HepG2 (cell line): Measurements from ENCODE around the gene RHBDL1. TPM values are rescaled to one million over a fixed set of nuclear protein-coding genes. Genes with fewer than 3 reads are reported as not detected.
A peak's percentile ranks its signal among the peaks of the same experiment; 100 is the strongest.

Source experiments
- AHR ChIP-seq: IDR thresholded peaks from 2 replicates; pipeline ENCODE4 v1.6.1; 2018; ENCODE audit warnings: missing genetic modification reagents, missing compliant biosample characterization
- ARID4A ChIP-seq: sonication (generic); formaldehyde crosslinking; IDR thresholded peaks from 2 replicates; pipeline ENCODE4 v1.5.0; 2020; ENCODE audit warnings: mild to moderate bottlenecking, missing genetic modification reagents, borderline replicate concordance
- FOXC1 ChIP-seq: sonication (generic); formaldehyde crosslinking; IDR thresholded peaks from 2 replicates; pipeline ENCODE4 v1.8.0; 2022; ENCODE audit warnings: mild to moderate bottlenecking, missing genetic modification reagents, borderline replicate concordance
- FUBP1 ChIP-seq: sonication (generic); formaldehyde crosslinking; IDR thresholded peaks from 2 replicates; pipeline ENCODE4 v1.5.1; 2020; ENCODE audit warnings: missing genetic modification reagents, mild to moderate bottlenecking, borderline replicate concordance
- HMGA1 ChIP-seq: sonication (generic); formaldehyde crosslinking; conservative IDR thresholded peaks from 2 replicates; pipeline ENCODE4 v1.4.0; 2020; ENCODE audit warnings: missing genetic modification reagents
- JARID2 ChIP-seq: sonication (generic); formaldehyde crosslinking; IDR thresholded peaks from 2 replicates; pipeline ENCODE4 v1.8.1; 2023; ENCODE audit warnings: missing genetic modification reagents, inconsistent platforms; ENCODE audit not compliant: insufficient replicate concordance
- NONO ChIP-seq, 2 experiments: fragments of 450-650 bp in 1 of 2; sonication (generic) in 1 of 2; formaldehyde crosslinking in 1 of 2; IDR thresholded peaks in 1 of 2; conservative IDR thresholded peaks in 1 of 2; 2 replicates each; pipeline versions ENCODE4 v1.6.1 to v1.8.0; 2017 to 2022; ENCODE audit warnings: mild to moderate bottlenecking in 1 of 2, missing genetic modification reagents in 1 of 2, moderate library complexity in 1 of 2
- POLR2G ChIP-seq: fragments of 200-400 bp; formaldehyde crosslinking; IDR thresholded peaks from 2 replicates; pipeline ENCODE4 v1.6.1; 2018; ENCODE audit warnings: mild to moderate bottlenecking, low read depth, low read length, moderate library complexity
- SIN3A ChIP-seq: IDR thresholded peaks from 2 replicates; pipeline ENCODE4 v1.6.1; 2011; ENCODE audit warnings: low read depth, mild to moderate bottlenecking, control low read depth, low read length, borderline replicate concordance
- SP140L ChIP-seq: sonication (generic); formaldehyde crosslinking; IDR thresholded peaks from 2 replicates; pipeline ENCODE4 v1.4.0; 2020; ENCODE audit warnings: missing genetic modification reagents, borderline replicate concordance
- SP4 ChIP-seq: sonication (generic); formaldehyde crosslinking; IDR thresholded peaks from 2 replicates; pipeline ENCODE4 v1.8.1; 2023; ENCODE audit warnings: mild to moderate bottlenecking, missing genetic modification reagents
- SSRP1 ChIP-seq: IDR thresholded peaks from 2 replicates; pipeline ENCODE4 v1.6.1; 2016; ENCODE audit warnings: control low read depth
- THRA ChIP-seq: sonication (generic); formaldehyde crosslinking; IDR thresholded peaks from 2 replicates; pipeline ENCODE4 v1.4.0; 2020; ENCODE audit warnings: missing genetic modification reagents, borderline replicate concordance
- ZNF224 ChIP-seq: sonication (generic); formaldehyde crosslinking; IDR thresholded peaks from 2 replicates; pipeline ENCODE4 v1.5.0; 2020; ENCODE audit warnings: mild to moderate bottlenecking, missing genetic modification reagents
- ZNF501 ChIP-seq: sonication (generic); formaldehyde crosslinking; IDR thresholded peaks from 2 replicates; pipeline ENCODE4 v1.5.1; 2020; ENCODE audit warnings: mild to moderate bottlenecking, moderate library complexity, missing genetic modification reagents
- ZNF607 ChIP-seq: sonication (generic); formaldehyde crosslinking; IDR thresholded peaks from 2 replicates; pipeline ENCODE4 v1.5.1; 2020; ENCODE audit warnings: missing genetic modification reagents, mild to moderate bottlenecking, borderline replicate concordance
- ZXDC ChIP-seq: sonication (generic); formaldehyde crosslinking; IDR thresholded peaks from 2 replicates; pipeline ENCODE4 v1.5.0; 2020; ENCODE audit warnings: mild to moderate bottlenecking, missing genetic modification reagents
- polyA plus RNA-seq, 8 experiments: library from polyadenylated mRNA; depleted of rRNA in 3 of 8; stranded (reverse) in 7 of 8; unstranded in 1 of 8; fragments of >200 nt; fragmentation: Illumina TruSeq in 4 of 8; extraction: Trizol in 4 of 8; gene quantifications; 2 replicates each; pipeline versions ENCODE4 v1.2.1 to v1.2.3, GENCODE V29; 2011 to 2016; ENCODE audit warnings: low read depth in 4 of 8, missing spikeins in 1 of 8, mixed read lengths in 1 of 8; ENCODE audit not compliant: insufficient read depth in 1 of 8
- total RNA-seq, 5 experiments: library from RNA; depleted of rRNA; stranded (reverse); fragments of >200 nt; fragmentation: Illumina TruSeq; extraction: Trizol; gene quantifications; 2 replicates each; pipeline ENCODE4 v1.2.3, GENCODE V29; 2016; ENCODE audit warnings: low read depth in 1 of 5

Gene RHBDL1
- total and polyA plus RNA-seq, 2 of the 13 experiments (the other 11 are each of a cell fraction or from before 2014, with no cell fraction given), result 1.8 to 3.8 TPM

GRCh38 chr16:678858-679813 lies 3.7 kb downstream of the RHBDL1 start (continued):
- TF ChIP-seq ARID4A (CRISPR knock-in tag), result peak; percentile 71
- peak; percentile 20; the same call in 1 of the 2 replicates for TF ChIP-seq POLR2G
- peak; percentile 82 for TF ChIP-seq SP4
- TF ChIP-seq NONO (IDR thresholded peaks at IDR 0.05), result no peak
- peak; percentile 77 for TF ChIP-seq NONO (CRISPR knock-in tag; conservative IDR thresholded peaks at IDR 0.05)
- TF ChIP-seq SP140L (CRISPR knock-in tag), result no peak
- 0 out of 2 replicates have a peak, but pooled peaks have one; percentile 12 for TF ChIP-seq ZNF607 (CRISPR knock-in tag)
- TF ChIP-seq ZNF224 (CRISPR knock-in tag), result peak; percentile 42; the same call in 1 of the 2 replicates
- TF ChIP-seq SIN3A, result 0 out of 2 replicates have a peak, but pooled peaks have one; percentile 21
- TF ChIP-seq ZXDC (CRISPR knock-in tag), result peak; percentile 47; the same call in 1 of the 2 replicates
- TF ChIP-seq AHR (CRISPR knock-in tag), result no peak
- TF ChIP-seq SSRP1, result peak; percentile 5; the same call in 1 of the 2 replicates
- TF ChIP-seq ZNF501 (CRISPR knock-in tag), result peak; percentile 76
- TF ChIP-seq THRA, result 0 out of 2 replicates have a peak, but pooled peaks have one; percentile 5
- no peak for TF ChIP-seq FUBP1 (CRISPR knock-in tag)
- no peak for TF ChIP-seq HMGA1 (CRISPR knock-in tag)
- no peak for TF ChIP-seq FOXC1 (CRISPR knock-in tag)
- TF ChIP-seq JARID2 (CRISPR knock-in tag), result peak; percentile 42
